ENCODE measurements around the gene UQCR11.

UQCR11 gene

GRCh38 chr19:1634938-1635243 lies 29.6 kb upstream of the UQCR11 start:
- no peak for DNase-seq (ENCODE audit: low spot score)

GRCh38 chr19:1634242-1634937 lies 29.1 kb upstream of the UQCR11 start:
- DNase-seq (ENCODE audit: low spot score) = no peak

GRCh38 chr19:1633269-1633826 lies 28.1 kb upstream of the UQCR11 start:
- DNase-seq (ENCODE audit: low spot score) = no peak

- DNase-seq (ENCODE audit: low spot score) = peak; percentile 96
Measured at GRCh38 chr19:1632462-1633268, 27.4 kb upstream of the UQCR11 start.

GRCh38 chr19:1631557-1632100 lies 26.4 kb upstream of the UQCR11 start:
- DNase-seq (ENCODE audit: low spot score) = no peak

- DNase-seq (ENCODE audit: low spot score) = no peak
Measured at GRCh38 chr19:1630811-1631210, 25.5 kb upstream of the UQCR11 start.

- no peak for DNase-seq (ENCODE audit: low spot score)
Measured at GRCh38 chr19:1630012-1630411, 24.8 kb upstream of the UQCR11 start.

GRCh38 chr19:1629256-1629808 lies 24.1 kb upstream of the UQCR11 start:
- DNase-seq (ENCODE audit: low spot score) = no peak

GRCh38 chr19:1627194-1627593 lies 21.9 kb upstream of the UQCR11 start:
- no peak for DNase-seq (ENCODE audit: low spot score)

- no peak for DNase-seq (ENCODE audit: low spot score)
Measured at GRCh38 chr19:1626417-1627010, 21.3 kb upstream of the UQCR11 start.

- DNase-seq (ENCODE audit: low spot score) = peak; percentile 78
Measured at GRCh38 chr19:1624458-1624857, 19.2 kb upstream of the UQCR11 start.

- no peak for DNase-seq (ENCODE audit: low spot score)
Measured at GRCh38 chr19:1622541-1622940, 17.3 kb upstream of the UQCR11 start.

GRCh38 chr19:1622007-1622406 lies 16.7 kb upstream of the UQCR11 start:
- DNase-seq (ENCODE audit: low spot score) = no peak

- no peak for DNase-seq (ENCODE audit: low spot score)
Measured at GRCh38 chr19:1621574-1621973, 16.3 kb upstream of the UQCR11 start.

- DNase-seq (ENCODE audit: low spot score) = no peak
Measured at GRCh38 chr19:1621021-1621420, 15.8 kb upstream of the UQCR11 start.

GRCh38 chr19:1620502-1620901 lies 15.2 kb upstream of the UQCR11 start:
- no peak for DNase-seq (ENCODE audit: low spot score)

GRCh38 chr19:1619703-1620102 lies 14.4 kb upstream of the UQCR11 start:
- DNase-seq (ENCODE audit: low spot score) = no peak

GRCh38 chr19:1619094-1619439 lies 13.8 kb upstream of the UQCR11 start:
- DNase-seq (ENCODE audit: low spot score) = no peak

- peak; percentile 80 for DNase-seq (ENCODE audit: low spot score)
Measured at GRCh38 chr19:1618157-1619093, 13.2 kb upstream of the UQCR11 start.

GRCh38 chr19:1616875-1617274 lies 11.6 kb upstream of the UQCR11 start:
- no peak for DNase-seq (ENCODE audit: low spot score)

- DNase-seq (ENCODE audit: low spot score) = no peak
Measured at GRCh38 chr19:1616396-1616795, 11.1 kb upstream of the UQCR11 start.
